ENCODE results near the gene KCNJ12.
"Not testable (repeated sequence)": the region's sequence is repeated elsewhere in the genome, so short reads cannot be mapped to it uniquely, and the experiment has no call there.

- not testable (repeated sequence) for TF ChIP-seq CTCF (IDR thresholded peaks at IDR 0.05 in 4 of 5, conservative IDR thresholded peaks at IDR 0.05 in 1 of 5); POLR2A (IDR thresholded peaks at IDR 0.05)
Observed at GRCh38 chr17:21422311-21423189, 46.4 kb downstream of the KCNJ12 start.

Measured in gastrocnemius medialis (tissue), 4 donors.